GM03348 (cell line): ENCODE data around the gene PRKCA.
"Not testable (repeated sequence)": the region's sequence is repeated elsewhere in the genome, so short reads cannot be mapped to it uniquely, and the experiment has no call there.

Experiments used
- DNase-seq: peaks from one replicate; pipeline ENCODE4 v3.0.0; 2012; ENCODE audit warnings: low spot score

Gene PRKCA

DNA sequence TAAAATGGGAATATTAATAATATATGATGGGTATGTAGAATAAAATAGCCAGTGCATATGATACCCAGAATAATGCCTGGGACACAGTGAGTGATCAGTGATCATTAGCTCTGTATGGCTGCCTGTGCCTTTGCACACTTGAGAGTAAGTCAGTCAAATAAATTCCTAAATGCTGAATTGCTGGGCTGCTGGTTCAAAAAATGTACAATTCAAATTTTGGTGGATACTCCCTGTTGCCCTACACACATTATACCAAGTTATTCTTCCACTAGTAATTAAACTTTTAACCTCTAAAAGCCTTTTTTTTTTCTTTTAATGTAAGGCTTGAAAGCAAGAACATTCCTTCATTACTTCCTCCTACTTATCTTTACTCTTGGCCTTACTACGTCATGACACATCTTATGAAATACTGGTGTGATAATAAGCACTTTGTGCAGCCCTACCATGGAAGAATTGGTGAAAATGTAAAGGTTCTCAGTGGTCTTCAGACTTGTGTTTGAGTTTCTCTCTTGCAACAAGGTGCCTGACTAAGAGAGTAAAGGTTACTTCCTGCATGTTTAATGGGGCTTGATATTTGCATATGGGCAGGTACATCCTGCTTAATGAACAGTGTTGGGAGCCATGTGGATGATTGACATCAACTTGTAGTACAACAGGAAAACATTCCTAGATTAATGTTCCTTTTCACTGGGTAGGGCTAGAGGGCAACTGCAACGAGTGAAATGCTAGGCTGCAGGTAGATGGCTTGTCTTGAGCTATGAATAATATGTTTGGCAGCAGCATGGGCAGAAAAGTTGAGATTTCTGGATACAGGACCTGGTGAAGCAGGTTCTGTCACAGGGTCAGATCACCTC lies 84.3 kb downstream of the PRKCA start:
- DNase-seq: no peak

DNA sequence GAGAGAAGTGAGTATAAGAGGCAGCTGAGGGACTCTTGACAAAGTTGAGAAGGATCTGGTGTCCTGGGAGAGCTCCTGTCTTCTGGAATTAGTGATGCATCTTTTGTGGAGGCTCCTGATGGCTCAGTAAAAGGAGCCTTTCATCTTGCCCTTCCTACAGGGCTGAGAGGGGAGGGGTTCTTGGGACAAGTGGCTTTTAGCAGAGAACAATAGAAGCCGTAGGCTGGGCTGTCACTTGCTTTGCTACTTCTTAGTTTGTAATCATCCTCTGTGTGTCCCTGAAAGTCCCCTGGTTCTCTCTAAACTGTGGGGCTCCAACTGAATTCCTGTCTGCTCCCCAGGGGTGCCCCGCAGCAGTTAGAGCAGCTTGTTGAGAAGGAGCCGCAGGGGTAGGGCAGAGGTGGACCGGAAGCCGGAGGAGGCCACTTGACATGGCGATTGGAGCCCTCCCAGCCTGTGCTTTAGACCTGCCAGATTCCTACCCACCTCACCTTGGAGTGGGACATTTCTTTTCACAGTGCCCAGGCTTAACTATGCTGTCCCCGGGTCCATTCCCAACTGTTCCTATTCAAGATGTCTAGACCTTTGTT lies 85.1 kb downstream of the PRKCA start:
- no peak for DNase-seq

DNA sequence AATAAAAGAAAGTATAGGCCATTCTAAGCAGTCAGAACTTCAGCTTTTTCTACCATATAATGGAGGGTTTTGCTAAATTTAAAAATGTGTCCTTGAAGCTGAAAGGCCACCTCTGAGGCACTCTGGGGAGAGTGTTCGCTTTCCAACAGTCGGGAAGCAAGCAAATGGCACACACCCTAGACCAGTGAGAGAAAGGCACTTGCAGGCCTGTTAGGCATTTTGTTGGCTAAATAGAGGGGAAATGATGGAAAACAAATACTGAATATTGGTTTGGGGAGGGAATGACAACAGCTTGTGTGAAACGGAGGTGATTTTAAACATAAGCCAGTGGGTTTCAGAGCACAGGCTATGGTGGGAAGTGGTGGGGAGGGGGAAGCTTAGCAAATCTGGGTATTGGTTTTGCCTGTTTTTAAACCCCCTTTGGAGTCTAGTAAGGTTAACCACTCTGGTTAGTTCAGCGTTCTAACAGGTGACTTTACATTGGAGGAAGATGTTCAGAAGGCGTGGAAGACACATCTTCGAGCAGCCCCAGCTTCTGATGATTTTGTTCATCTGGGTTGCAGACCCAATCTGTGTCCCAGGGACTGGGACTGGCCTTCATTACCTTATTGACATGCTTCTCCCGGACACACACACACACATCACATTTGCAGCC lies 90.5 kb downstream of the PRKCA start:
- DNase-seq: no peak

DNA sequence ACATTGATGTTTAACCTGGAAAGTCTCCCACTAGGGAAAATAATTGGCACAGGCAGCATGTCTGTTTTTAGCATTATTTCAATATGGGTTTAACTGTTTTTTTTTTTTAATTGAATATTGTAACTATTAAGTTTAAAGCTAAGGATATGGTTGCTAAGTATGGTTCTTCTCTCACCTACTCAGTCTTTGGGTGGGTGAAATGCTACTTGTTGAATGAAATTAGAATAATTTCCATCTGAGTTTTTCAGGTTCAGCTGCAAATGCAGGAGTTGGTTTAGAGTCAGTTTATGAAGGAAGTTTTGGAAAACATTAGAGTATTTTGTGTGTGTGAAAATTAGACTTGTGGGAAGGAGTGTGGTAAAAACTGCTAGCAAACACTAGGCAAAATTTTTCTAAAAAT lies 93.5 kb downstream of the PRKCA start:
- DNase-seq: no peak

DNA sequence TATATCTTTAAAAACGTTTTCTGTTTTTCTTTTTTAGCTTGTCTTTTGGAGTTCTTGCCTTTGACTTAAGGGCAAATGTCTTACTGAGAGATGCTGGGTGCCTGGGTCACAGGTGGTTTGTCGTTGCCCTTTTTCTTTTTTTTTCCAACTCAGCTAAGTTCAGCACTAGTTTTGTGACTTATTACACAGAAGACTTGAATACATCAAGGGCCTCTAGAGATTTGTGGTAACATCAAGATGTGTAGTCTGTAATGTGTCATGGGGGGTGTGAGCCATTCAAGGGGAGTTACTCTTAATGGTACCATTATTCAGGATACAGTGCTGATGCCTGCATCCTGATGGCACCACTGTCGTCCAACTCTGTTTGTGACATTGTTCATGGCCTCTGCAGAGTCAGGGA lies 95.1 kb downstream of the PRKCA start:
- DNase-seq: no peak

DNA sequence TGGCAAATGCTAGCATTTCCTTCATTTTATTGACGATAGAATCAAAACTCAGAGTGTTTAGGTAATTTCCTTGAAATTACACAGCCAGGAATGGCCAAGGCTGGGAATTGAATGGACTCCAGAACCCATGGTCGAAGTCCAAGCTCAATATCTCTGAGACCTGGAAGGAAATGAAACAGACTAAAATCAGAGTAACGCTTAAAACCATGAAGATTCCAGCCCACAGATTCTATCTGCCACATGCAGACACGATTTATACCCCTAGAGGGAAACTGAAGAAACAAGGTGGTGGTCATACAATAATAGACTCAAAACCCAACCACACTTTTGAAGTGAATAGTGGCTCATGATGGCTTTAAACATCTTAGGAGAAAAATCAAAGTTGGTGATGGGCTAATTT lies 95.6 kb downstream of the PRKCA start:
- DNase-seq: no peak

DNA sequence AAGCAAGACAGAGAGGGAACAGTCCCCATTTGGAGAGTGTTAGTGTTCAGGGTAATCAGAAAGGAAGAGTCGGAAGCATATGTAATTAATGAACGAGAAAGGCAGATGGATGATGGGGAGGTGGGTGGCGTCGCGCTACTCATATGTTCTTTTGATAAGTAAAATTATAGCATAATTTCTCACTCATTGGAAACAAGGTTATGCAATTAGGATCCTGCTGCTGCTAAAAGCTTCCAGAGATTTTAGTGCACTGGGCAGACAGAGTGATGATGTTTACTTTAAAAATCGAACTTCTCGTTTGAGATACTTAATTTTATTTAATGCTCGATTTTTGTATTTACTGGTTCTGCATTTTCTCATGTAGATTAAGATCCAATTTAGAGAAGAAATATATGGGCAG lies 96.2 kb downstream of the PRKCA start:
- DNase-seq: no peak

DNA sequence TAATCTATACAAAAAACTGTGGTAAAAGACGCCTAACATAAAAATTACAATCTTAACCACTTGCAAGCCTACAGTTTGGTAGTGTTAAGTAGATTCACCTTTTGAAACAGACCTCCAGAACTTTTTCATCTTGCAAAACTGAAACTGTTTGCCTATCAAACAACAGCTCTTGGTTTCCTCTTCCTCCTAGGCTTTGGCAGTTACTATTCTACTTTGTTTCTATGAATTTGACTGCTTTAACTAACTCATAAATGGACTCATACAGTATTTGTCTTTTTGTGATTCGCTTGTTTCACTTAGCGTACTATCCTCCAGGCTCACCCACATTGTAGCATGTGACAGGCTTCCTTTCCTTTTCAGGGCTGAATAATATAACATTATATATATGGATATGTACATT lies 97.0 kb downstream of the PRKCA start:
- DNase-seq: no peak

DNA sequence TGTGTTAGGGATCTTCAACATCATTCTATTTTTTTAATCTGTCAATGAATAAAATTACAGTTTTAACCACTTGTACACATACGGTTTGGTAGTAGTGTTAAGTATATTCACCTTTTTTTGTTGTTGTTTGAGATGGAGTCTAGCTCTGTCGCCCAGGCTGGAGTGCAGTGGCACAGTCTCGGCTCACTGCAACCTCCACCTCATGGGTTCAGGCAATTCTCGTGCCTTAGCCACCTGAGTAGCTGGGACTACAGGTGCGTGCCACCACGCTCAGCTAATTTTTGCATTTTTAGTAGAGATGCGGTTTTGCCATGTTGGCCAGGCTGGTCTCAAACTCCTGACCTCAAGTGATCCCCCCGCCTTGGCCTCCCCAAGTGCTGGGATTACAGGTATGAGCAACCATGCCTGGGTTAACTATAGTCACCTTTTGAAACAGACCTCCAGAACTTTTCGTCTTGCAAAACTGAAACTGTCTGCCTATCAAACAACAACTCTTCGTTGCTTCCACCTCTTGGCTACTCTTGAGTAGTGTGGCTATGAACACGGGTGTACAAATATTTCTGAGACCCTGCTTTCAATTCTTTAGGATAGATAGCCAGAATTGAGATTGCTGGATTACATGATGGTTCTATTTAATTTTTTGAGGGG lies 97.8 kb downstream of the PRKCA start:
- DNase-seq: not testable (repeated sequence)

DNA sequence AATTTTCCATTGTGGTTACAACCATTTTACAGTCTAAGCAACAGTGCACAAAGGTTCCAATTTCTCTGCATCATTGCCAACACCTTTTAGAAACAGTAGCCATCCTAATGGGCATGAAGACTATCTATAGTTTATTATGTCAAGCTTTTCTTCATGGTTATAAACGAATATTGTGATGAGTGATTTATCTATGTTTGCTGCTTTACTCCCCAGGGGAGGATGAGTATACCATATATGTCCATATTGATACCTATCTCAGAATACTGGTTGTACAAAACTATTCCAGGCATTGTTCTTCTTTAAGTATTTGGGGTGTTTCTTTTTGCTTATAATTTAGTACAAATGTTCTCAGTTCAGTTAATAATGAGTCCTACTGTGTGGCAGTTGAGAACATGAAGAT lies 98.3 kb downstream of the PRKCA start:
- DNase-seq: no peak

DNA sequence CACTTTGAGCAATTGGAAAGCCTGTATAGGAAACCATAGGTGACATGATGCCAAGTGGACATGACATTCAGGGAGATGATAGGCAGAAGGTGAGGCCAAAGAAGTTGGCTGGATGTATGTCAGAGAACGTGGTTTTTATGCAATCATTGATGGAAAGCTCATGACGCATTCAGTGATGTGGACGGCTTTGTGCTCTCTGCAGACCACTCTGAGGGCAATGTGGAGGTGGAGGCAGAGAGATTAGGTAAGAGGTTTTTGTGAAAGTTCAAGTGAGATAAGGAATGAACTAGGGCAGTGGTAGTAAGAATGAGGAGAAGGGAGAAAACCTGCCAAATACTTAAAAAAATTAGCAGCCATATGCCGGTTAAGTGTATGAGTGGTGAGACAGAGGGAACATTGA lies 99.0 kb downstream of the PRKCA start:
- DNase-seq: no peak

DNA sequence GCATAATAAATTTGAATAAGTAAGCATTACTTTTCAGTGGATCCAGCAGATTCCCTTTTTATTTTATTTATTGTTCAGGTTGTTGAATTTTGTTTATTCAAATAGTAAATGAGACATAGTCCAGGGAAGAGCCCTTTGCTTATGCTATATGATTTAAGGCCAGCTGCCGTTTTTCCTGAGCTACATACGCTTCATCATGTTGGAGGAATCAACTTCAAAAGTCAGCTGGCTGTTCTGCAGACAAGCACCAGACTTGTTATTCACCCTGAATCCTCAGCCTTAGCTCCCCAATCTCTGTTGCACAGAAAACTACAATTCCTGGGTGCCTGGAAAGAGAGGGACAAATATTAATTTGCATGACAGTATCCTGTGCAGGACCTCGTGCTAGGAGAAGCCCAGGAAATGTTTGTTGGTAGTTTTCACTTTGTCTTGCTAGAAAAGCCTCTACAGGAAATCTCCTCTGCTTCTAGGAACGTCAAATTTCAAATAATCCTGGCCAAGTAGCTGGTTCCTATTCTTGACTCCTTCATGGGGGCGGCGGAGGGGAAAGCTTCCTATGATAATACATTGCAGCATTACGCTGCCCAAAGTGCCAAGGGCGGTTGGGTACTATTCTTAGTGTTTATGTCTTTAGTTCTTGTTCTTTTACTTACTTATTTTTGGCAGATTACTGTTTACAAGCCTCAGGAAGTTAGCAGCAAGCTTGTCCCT lies 101.6 kb downstream of the PRKCA start:
- DNase-seq: no peak

DNA sequence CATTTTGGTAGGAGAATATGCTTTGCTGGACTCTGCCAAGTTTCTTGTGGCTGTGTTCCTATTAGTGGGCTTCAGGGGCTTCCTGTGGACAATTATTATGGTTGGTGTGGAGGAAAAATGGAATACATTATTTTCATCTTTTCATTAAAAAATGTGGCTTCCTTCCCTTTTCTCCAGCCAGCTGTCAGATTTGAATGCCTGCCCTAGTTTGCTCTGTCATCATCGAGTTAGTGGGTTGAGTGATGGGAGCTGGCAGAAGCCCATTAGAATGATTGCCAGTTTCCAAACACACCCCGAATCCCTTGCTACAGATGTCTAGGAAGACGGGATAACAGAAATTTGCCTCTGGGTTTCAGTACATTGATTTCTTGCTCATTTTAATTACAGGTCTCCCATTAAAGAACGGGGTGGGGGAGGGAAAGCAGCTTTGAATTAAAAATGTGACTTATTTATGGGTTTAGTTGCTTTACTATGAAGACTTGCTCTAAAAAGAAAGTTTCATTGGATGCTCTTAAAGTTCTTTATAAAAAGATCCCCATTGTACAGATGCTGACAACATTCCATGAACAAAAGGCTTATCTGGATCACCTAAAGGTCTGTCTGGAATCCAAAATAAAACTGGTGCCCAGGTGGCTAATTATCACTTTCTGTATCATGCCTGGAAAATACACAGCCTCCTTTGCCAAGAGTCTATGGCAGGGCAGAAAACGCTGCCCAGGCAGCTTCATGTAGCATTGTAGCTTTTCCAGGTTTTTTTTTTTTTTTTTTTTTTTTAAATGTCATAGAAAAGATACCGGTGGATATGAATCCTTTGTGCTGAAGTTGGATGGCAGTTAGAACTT lies 103.6 kb downstream of the PRKCA start:
- DNase-seq: peak; percentile 53

DNA sequence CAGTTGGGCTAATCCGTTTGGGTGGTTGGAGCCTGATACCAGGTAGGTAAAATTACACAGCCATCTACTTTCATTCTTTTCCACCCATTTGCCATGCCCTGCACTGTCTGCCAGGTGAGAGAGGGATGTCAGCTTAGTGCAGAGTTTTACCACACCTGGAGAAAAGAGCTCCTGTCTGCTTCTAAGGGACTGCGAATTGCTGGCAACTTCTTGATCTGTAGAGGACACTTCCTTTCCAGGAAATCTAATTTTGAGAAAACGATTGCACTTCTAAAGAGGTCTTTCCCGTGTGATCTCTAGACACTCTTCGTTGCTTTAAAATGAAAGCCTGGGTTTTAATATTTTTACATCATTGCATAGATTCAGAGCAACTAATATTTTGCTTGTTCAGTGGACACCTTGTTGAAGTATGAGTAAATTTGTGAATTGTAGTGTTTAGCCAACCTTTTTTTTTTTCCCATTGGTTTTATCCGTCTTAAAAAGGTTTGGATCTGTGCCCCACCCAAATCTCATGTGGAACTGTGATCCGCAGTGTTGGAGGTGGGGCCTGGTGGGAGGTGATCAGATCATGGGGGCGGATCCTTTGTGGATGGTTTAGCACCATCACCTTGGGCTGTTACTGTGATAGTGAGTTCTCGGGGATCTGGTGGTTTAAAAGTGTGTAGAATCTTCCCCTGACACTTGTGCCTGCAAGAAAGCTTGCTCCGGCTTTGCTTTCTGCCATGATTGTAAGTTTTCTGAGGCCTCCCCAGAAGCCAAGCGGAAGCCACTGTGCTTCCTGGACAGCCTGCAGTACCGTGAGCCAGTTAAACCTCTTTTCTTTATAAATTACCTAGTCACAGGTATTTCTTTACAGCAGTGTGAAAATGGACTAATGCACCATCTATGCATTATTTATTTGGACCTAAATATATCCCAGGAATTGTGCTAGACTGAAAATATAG lies 104.6 kb downstream of the PRKCA start:
- DNase-seq: no peak

DNA sequence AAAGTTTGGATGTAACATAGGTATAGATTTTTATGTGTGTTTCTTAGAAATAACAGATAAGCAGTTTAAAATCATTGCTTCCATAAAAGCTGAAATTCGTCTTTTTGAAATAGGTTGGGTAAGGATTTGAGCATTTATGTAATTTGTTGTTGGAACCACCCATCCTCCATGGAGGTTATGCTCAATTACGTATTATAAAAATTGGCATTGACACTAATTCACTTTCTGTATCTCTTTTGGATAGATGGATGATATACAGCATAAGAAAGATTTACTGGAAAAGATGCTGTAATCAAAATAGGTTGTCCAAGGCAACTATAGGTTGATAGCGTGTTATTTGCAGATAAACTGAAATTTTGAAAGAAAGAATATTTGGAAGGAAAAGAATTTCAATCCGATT lies 105.5 kb downstream of the PRKCA start:
- DNase-seq: no peak

DNA sequence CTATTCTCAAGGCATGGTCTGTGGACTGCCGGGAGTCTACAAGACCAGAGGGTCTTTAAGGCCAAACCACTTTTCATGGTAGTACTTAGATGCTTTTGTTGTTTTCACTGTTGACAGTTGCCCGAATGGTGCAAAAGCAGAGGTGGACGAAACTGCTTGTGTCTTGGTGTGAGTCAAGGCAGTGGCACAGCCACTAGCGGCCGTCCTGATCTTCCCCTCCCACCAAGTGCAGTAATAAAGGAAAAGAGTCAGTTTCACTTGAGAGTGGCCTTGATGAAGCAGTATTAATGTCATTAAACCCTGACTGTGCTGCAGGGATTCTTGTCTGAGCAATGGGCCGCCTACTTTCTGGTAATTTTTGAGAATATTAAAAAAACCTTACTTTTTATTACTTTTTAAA lies 109.1 kb downstream of the PRKCA start:
- no peak for DNase-seq

DNA sequence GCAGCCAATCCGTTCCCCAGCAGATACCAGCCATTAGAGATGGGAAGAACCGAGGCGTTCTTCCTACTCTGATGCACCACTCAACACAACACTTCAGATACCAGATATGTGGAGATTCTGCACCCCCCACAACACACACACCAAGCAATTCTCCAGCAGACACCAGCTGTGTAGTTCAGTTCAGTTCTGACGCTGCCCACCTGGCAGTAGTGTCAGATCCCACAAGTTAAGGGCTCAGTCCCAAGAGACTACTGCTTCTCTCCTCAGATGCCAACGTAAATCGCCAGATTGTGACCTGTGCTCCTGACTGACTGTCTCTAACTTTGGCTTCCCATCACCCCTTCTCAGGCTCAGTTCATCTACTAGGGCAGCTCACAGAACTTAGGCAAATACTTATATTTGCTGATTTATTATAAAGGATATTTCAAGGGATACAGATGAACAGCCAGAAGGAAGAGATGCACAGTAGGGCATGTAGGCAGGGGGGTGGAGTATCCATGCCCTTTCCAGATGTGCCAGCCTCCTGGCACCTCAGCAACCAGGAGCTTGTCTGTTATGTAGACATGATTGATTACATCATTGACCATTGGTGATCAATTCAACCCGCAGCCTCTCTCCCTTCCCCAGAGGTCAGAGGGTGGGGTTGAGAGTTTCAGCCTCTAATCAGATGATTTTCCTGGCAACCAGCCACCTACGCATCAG lies 110.6 kb downstream of the PRKCA start:
- no peak for DNase-seq

DNA sequence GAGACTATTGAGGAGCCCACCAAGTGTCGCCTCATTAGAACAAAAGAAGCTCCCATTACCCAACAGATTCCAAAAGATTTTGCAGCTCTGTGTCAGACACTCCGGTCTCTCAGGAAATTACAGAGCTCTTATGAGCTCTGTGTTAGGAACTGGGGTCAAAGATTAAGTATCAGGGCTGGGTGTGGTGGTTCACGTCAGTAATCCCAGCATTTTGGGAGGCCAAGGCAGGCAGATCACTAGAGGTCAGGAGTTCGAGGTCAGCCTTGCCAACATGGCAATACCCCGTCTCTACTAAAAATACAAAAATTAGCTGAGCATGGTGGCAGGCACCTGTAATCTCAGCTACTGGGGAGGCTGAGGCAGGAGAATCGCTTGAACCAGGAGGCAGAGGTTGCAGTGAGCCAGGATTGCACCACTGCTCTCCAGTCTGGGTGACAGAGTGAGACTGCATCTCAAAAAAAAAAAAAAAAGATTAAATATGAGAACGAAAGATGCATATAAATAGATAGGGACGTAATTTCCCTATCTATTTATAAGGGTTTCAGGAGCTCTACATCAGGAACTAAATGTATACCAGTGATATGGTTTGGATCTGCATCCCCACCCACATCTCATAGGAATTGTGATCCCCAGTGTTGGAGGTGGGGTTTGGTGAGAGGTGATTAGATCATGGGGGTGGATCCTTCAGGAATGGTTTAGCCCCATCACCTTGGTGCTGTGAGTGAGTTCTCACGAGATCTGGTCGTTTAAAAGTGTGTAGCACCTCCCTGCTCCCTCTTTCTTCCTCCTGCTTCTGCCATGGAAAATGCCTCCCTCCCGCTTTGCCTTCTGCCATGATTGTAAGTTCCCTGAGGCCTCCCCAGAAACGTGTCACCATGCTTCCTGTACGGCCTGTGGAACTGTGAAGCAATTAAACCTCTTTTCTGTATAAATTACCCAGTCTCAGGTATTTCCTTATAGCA lies 111.4 kb downstream of the PRKCA start:
- no peak for DNase-seq
